PC-9 (cell line): ENCODE results near the gene KRT1. TPM values are rescaled to one million over a fixed set of nuclear protein-coding genes. Genes with fewer than 3 reads are reported as not detected.

Source experiments
- BruUV-seq: library from RNA; stranded (reverse); fragments of 400-500 nt; replicated peaks from 2 replicates; lab custom pipeline; 2021; lab: Mats Ljungman, UMichigan
- CTCF ChIA-PET: fragments of 300-600 bp; sonication (Branson Sonifier 250); formaldehyde crosslinking; loops from one replicate; lab custom pipeline; 2022; ENCODE audit warnings: antibody characterized with exemption; lab: Charles Lee
- POLR2A ChIA-PET: fragments of 300-600 bp; sonication (Branson Sonifier 250); formaldehyde crosslinking; loops from one replicate; lab custom pipeline; 2022; ENCODE audit warnings: antibody characterized with exemption; ENCODE audit not compliant: unreplicated experiment; lab: Charles Lee
- DNase-seq, 2 experiments: peaks; one replicate each; pipeline versions ENCODE4 v3.0.0 to v3.0.0-alpha.2; 2015 to 2022; ENCODE audit warnings: mixed read lengths in 1 of 2
- H2AFZ ChIP-seq: fragments of 200-600 bp; sonication (generic); 2 replicates; pipeline ENCODE4 v1.8.1; 2017; ENCODE audit warnings: antibody characterized with exemption
- H3F3A ChIP-seq: fragments of 200-600 bp; sonication (generic); 2 replicates; pipeline ENCODE4 v1.8.1; 2017; ENCODE audit warnings: antibody characterized with exemption, mild to moderate bottlenecking, low read depth; ENCODE audit not compliant: insufficient read depth
- H3K27ac ChIP-seq: fragments of 200-600 bp; sonication (generic); 2 replicates; pipeline ENCODE4 v1.6.1; 2016; ENCODE audit warnings: mixed run types
- H3K27me3 ChIP-seq: fragments of 200-600 bp; sonication (generic); 2 replicates; pipeline ENCODE4 v1.6.1; 2016; ENCODE audit warnings: low read depth, mixed run types; ENCODE audit not compliant: insufficient read depth
- H3K36me3 ChIP-seq: fragments of 200-600 bp; sonication (generic); 2 replicates; pipeline ENCODE4 v1.6.1; 2016; ENCODE audit warnings: low read depth, mixed run types
- H3K4me1 ChIP-seq: fragments of 200-600 bp; sonication (generic); replicated peaks from 2 replicates; pipeline ENCODE4 v1.6.1; 2016; ENCODE audit warnings: mixed run types; ENCODE audit not compliant: insufficient read depth
- H3K4me2 ChIP-seq: fragments of 200-600 bp; sonication (generic); 2 replicates; pipeline ENCODE4 v1.6.1; 2017; ENCODE audit warnings: mixed run types
- H3K4me3 ChIP-seq: fragments of 200-600 bp; sonication (generic); 2 replicates; pipeline ENCODE4 v1.6.1; 2016; ENCODE audit warnings: mixed run types
- H3K79me2 ChIP-seq: fragments of 200-600 bp; sonication (generic); 2 replicates; pipeline ENCODE4 v1.6.1; 2017; ENCODE audit warnings: low read depth, mixed run types
- H3K9me2 ChIP-seq: fragments of 200-600 bp; sonication (generic); 2 replicates; pipeline ENCODE4 v1.8.1; 2017; ENCODE audit warnings: mild to moderate bottlenecking; ENCODE audit not compliant: insufficient read depth
- H3K9me3 ChIP-seq: fragments of 200-600 bp; sonication (generic); 2 replicates; pipeline ENCODE4 v1.8.1; 2016; ENCODE audit warnings: low read depth; ENCODE audit not compliant: insufficient read depth
- H4K20me1 ChIP-seq: fragments of 200-600 bp; sonication (generic); 2 replicates; pipeline ENCODE4 v1.8.1; 2017; ENCODE audit not compliant: insufficient read depth
- CTCF ChIP-seq: fragments of 200-600 bp; sonication (generic); conservative IDR thresholded peaks from 2 replicates; pipeline ENCODE4 v1.6.1; 2017; ENCODE audit warnings: mixed run types, antibody characterized with exemption, mild to moderate bottlenecking, moderate library complexity
- EZH2 ChIP-seq: fragments of 200-600 bp; sonication (generic); IDR thresholded peaks from 2 replicates; pipeline ENCODE4 v1.8.0; 2017; ENCODE audit warnings: antibody characterized with exemption, low read depth
- intact Hi-C: fragments of 100-400 bp; cut with micrococcal nuclease; formaldehyde crosslinking; loops from one replicate; pipeline ENCODE4 v1.10.0; 2022; ENCODE audit not compliant: unreplicated experiment
- total RNA-seq: library from RNA; stranded (reverse); gene quantifications from 2 replicates; pipeline ENCODE4 v1.2.3, GENCODE V29; 2021

KRT1 gene
- total RNA-seq, 1 experiment from 2014 or later: not detected

GRCh38 chr12:52673217-52673616 is 7.0 kb downstream of the KRT1 start:
- H3K4me2 ChIP-seq: peak overlapping the region; percentile 42; the same call in 1 of the 2 replicates
- no peaks in the 10 kb centered on the region for H3K9me2 ChIP-seq
- CTCF ChIA-PET: no interaction called here

GRCh38 chr12:52672321-52672933 is 7.8 kb downstream of the KRT1 start:
- no peaks in the 10 kb centered on the region for H3K36me3 ChIP-seq
- no peaks in the 10 kb centered on the region for H3K27me3 ChIP-seq
- no peak overlapping the region for H2AFZ ChIP-seq
- H3K4me1 ChIP-seq: peaks cover 35% of the 10 kb centered on the region
- BruUV-seq: no TSS peak
- ChIA-PET CTCF (interaction anchor here (0.6 to 1.1 kb wide), 2 partner anchors 207 to 208 kb away, joined by 3 read pairs; no protein-coding TSS in a partner anchor), POLR2A (interaction anchor here (0.6 to 1.3 kb wide), 9 partner anchors 15 to 643 kb away, joined by 3 to 13 read pairs (median 3); no protein-coding TSS in a partner anchor)
- H3K27ac ChIP-seq: peak overlapping the region; percentile 86
- H3K9me3 ChIP-seq: no peaks in the 10 kb centered on the region; the same call in 1 of the 2 replicates
- peak; percentile 55 to 98 for DNase-seq
- no peaks in the 10 kb centered on the region for H3K9me2 ChIP-seq
- H3K4me2 ChIP-seq: peak overlapping the region; percentile 42
- peaks cover 30% of the 10 kb centered on the region for H3F3A ChIP-seq
- no peaks in the 10 kb centered on the region for H4K20me1 ChIP-seq
- intact Hi-C loops: loop anchor here (1.0 to 5.0 kb wide), 6 partner anchors 127 to 525 kb away; partner anchors contain the start of gene KRT5
- H3K4me3 ChIP-seq: no peak overlapping the region
- TF ChIP-seq EZH2 (no peak), CTCF (no peak)
- no peaks in the 10 kb centered on the region for H3K79me2 ChIP-seq

More at GRCh38 chr12:52673217-52673616, 7.0 kb downstream of the KRT1 start:
- peaks cover 35% of the 10 kb centered on the region for H3K4me1 ChIP-seq
- no peaks in the 10 kb centered on the region for H4K20me1 ChIP-seq
- intact Hi-C loops: loop anchor here (2.0 to 5.0 kb wide), 4 partner anchors 151 to 526 kb away; partner anchors contain the start of gene KRT5
- H2AFZ ChIP-seq: no peak overlapping the region
- no TSS peak for BruUV-seq
- H3K36me3 ChIP-seq: no peaks in the 10 kb centered on the region
- H3K79me2 ChIP-seq: no peaks in the 10 kb centered on the region
- POLR2A ChIA-PET: interaction anchor here (0.6 to 1.3 kb wide), 3 partner anchors 18 to 526 kb away, joined by 3 to 7 read pairs (median 3); no protein-coding TSS in a partner anchor
- DNase-seq: peak in 1 of 2 experiments; percentile 53
- no peaks in the 10 kb centered on the region for H3K27me3 ChIP-seq
- TF ChIP-seq EZH2: no peak
- no peak for TF ChIP-seq CTCF
- H3K4me3 ChIP-seq: no peak overlapping the region
- H3K27ac ChIP-seq: peak overlapping the region; percentile 85
- H3K9me3 ChIP-seq: no peaks in the 10 kb centered on the region
- H3F3A ChIP-seq: peaks cover 30% of the 10 kb centered on the region

- DNase-seq: peak; percentile 8 to 87
- intact Hi-C loops: loop anchor here (5.0 kb wide), 3 partner anchors 149 to 524 kb away; partner anchors contain the start of gene KRT5
Observed at GRCh38 chr12:52670961-52671360, 9.2 kb downstream of the KRT1 start.

More at GRCh38 chr12:52670961-52671360, 9.2 kb downstream of the KRT1 start:
- Histone ChIP-seq H3K27ac (peak overlapping the region; percentile 86), H3K4me3 (no peak overlapping the region), H4K20me1 (no peaks in the 10 kb centered on the region), H3K9me3 (no peaks in the 10 kb centered on the region; the same call in 1 of the 2 replicates), H3K4me1 (peaks cover 35% of the 10 kb centered on the region), H3K9me2 (no peaks in the 10 kb centered on the region), H3F3A (peaks cover 30% of the 10 kb centered on the region), H3K79me2 (no peaks in the 10 kb centered on the region), H3K4me2 (peak overlapping the region; percentile 39; the same call in 1 of the 2 replicates), H3K27me3 (no peaks in the 10 kb centered on the region), H3K36me3 (no peaks in the 10 kb centered on the region), H2AFZ (no peak overlapping the region)
- CTCF ChIA-PET: no interaction called here
- POLR2A ChIA-PET: no interaction called here
- TF ChIP-seq CTCF: no peak
- TF ChIP-seq EZH2: no peak
- BruUV-seq: no TSS peak
